ENCODE data around the gene TGOLN2. TPM values are rescaled to one million over a fixed set of nuclear protein-coding genes. Genes with fewer than 3 reads are reported as not detected.
"Not testable (repeated sequence)": the region's sequence is repeated elsewhere in the genome, so short reads cannot be mapped to it uniquely, and the experiment has no call there.

TGOLN2 gene
- total RNA-seq, 1 experiment from 2014 or later = 56.0 TPM

GRCh38 chr2:85353876-85354285, 26.1 kb upstream of the TGOLN2 start:
- H3K4me3 ChIP-seq (ENCODE audit: low read depth, low read length, poor library complexity, severe bottlenecking) = peak overlapping the region; percentile 76
- TF ChIP-seq CTCF (conservative IDR thresholded peaks at IDR 0.05; ENCODE audit: low read depth, low read length) = no peak
- no peak for TF ChIP-seq EZH2 (IDR thresholded peaks at IDR 0.05; ENCODE audit: borderline replicate concordance, low read depth, low read length, poor library complexity, severe bottlenecking)
- H3K9me3 ChIP-seq (ENCODE audit: low read depth, low read length, poor library complexity, severe bottlenecking) = no peaks in the 10 kb centered on the region
- peak overlapping the region; percentile 66 for H3K27ac ChIP-seq (ENCODE audit: low read depth, low read length, poor library complexity, severe bottlenecking)
- H3K36me3 ChIP-seq (ENCODE audit: insufficient read depth, low read length, poor library complexity, severe bottlenecking) = peaks cover 18% of the 10 kb centered on the region
- H3K27me3 ChIP-seq (replicated peaks; ENCODE audit: insufficient read depth, low read depth, low read length, poor library complexity) = no peaks in the 10 kb centered on the region
- POLR2A ChIA-PET (ENCODE audit: low non-redundant PET) = no interaction called here
- BruUV-seq (replicated peaks) = TSS peak; percentile 78
- DNase-seq (ENCODE audit: low spot score) = peak; percentile 15
- CTCF ChIA-PET = no interaction called here
- H3K4me1 ChIP-seq (ENCODE audit: insufficient read depth, low read length, poor library complexity, severe bottlenecking) = peaks cover 5% of the 10 kb centered on the region
- intact Hi-C loops (cut with micrococcal nuclease; ENCODE audit: unreplicated experiment) = no loop called here

GRCh38 chr2:85347599-85347998, 19.8 kb upstream of the TGOLN2 start:
- Histone ChIP-seq H3K27me3 (replicated peaks; ENCODE audit: insufficient read depth, low read depth, low read length, poor library complexity) (no peaks in the 10 kb centered on the region), H3K36me3 (ENCODE audit: insufficient read depth, low read length, poor library complexity, severe bottlenecking) (peaks cover 10% of the 10 kb centered on the region), H3K9me3 (ENCODE audit: low read depth, low read length, poor library complexity, severe bottlenecking) (no peaks in the 10 kb centered on the region), H3K4me3 (ENCODE audit: low read depth, low read length, poor library complexity, severe bottlenecking) (no peak overlapping the region), H3K27ac (ENCODE audit: low read depth, low read length, poor library complexity, severe bottlenecking) (no peak overlapping the region), H3K4me1 (ENCODE audit: insufficient read depth, low read length, poor library complexity, severe bottlenecking) (no peaks in the 10 kb centered on the region)
- TF ChIP-seq CTCF (conservative IDR thresholded peaks at IDR 0.05; ENCODE audit: low read depth, low read length) = no peak
- TF ChIP-seq EZH2 (IDR thresholded peaks at IDR 0.05; ENCODE audit: borderline replicate concordance, low read depth, low read length, poor library complexity, severe bottlenecking) = no peak
- BruUV-seq (replicated peaks) = no TSS peak
- intact Hi-C loops (cut with micrococcal nuclease; ENCODE audit: unreplicated experiment) = no loop called here
- POLR2A ChIA-PET (ENCODE audit: low non-redundant PET) = no interaction called here
- CTCF ChIA-PET = no interaction called here
- DNase-seq (ENCODE audit: low spot score) = no peak

- H3K4me1 ChIP-seq (ENCODE audit: insufficient read depth, low read length, poor library complexity, severe bottlenecking) = no peaks in the 10 kb centered on the region
- H3K36me3 ChIP-seq (ENCODE audit: insufficient read depth, low read length, poor library complexity, severe bottlenecking) = peaks cover 5% of the 10 kb centered on the region
- CTCF ChIA-PET = no interaction called here
- no peak overlapping the region for H3K27ac ChIP-seq (ENCODE audit: low read depth, low read length, poor library complexity, severe bottlenecking)
- POLR2A ChIA-PET (ENCODE audit: low non-redundant PET) = interaction anchor here (0.6 kb wide), 1 partner anchor 643 kb away, joined by 4 read pairs; no protein-coding TSS in a partner anchor
- intact Hi-C loops (cut with micrococcal nuclease; ENCODE audit: unreplicated experiment) = no loop called here
- no peaks in the 10 kb centered on the region for H3K9me3 ChIP-seq (ENCODE audit: low read depth, low read length, poor library complexity, severe bottlenecking)
- TF ChIP-seq EZH2 (IDR thresholded peaks at IDR 0.05; ENCODE audit: borderline replicate concordance, low read depth, low read length, poor library complexity, severe bottlenecking) (no peak), CTCF (conservative IDR thresholded peaks at IDR 0.05; ENCODE audit: low read depth, low read length) (no peak)
- no peaks in the 10 kb centered on the region for H3K27me3 ChIP-seq (replicated peaks; ENCODE audit: insufficient read depth, low read depth, low read length, poor library complexity)
- BruUV-seq (replicated peaks) = no TSS peak
- DNase-seq (ENCODE audit: low spot score) = no peak
- no peak overlapping the region for H3K4me3 ChIP-seq (ENCODE audit: low read depth, low read length, poor library complexity, severe bottlenecking)
Measured at GRCh38 chr2:85344356-85344954, 16.7 kb upstream of the TGOLN2 start.

GRCh38 chr2:85343207-85343895, 15.6 kb upstream of the TGOLN2 start:
- POLR2A ChIA-PET (ENCODE audit: low non-redundant PET); H3K4me1 ChIP-seq (ENCODE audit: insufficient read depth, low read length, poor library complexity, severe bottlenecking); DNase-seq (ENCODE audit: low spot score); CTCF ChIA-PET; BruUV-seq (replicated peaks); H3K4me3 ChIP-seq (ENCODE audit: low read depth, low read length, poor library complexity, severe bottlenecking); H3K9me3 ChIP-seq (ENCODE audit: low read depth, low read length, poor library complexity, severe bottlenecking); H3K27ac ChIP-seq (ENCODE audit: low read depth, low read length, poor library complexity, severe bottlenecking); H3K36me3 ChIP-seq (ENCODE audit: insufficient read depth, low read length, poor library complexity, severe bottlenecking); H3K27me3 ChIP-seq (replicated peaks; ENCODE audit: insufficient read depth, low read depth, low read length, poor library complexity); intact Hi-C loops (cut with micrococcal nuclease; ENCODE audit: unreplicated experiment): not testable (repeated sequence)

All from A673 (cell line).